Spinal cord (tissue), 10 donors: ENCODE data around the gene RTEL1. TPM values are rescaled to one million over a fixed set of nuclear protein-coding genes. Genes with fewer than 3 reads are reported as not detected.
A peak's percentile ranks its signal among the peaks of the same experiment; 100 is the strongest.

Experiments used
- DNase-seq, 6 donors: peaks; one replicate each; pipeline versions ENCODE4 v3.0.0 to v3.0.0-alpha.2; 2013 to 2015; ENCODE audit warnings: low spot score in 6 of 6, low read depth in 4 of 6
- H3K27ac ChIP-seq: one replicate; pipeline ENCODE4 v1.5.1; 2013; ENCODE audit warnings: low read depth, low read length, control low read depth
- H3K27me3 ChIP-seq: one replicate; pipeline ENCODE4 v1.6.1; 2013; ENCODE audit warnings: low read length; ENCODE audit not compliant: control insufficient read depth, insufficient read depth
- H3K36me3 ChIP-seq: one replicate; pipeline ENCODE4 v1.6.1; 2013; ENCODE audit warnings: low read length; ENCODE audit not compliant: control insufficient read depth, insufficient read depth
- H3K4me1 ChIP-seq: one replicate; pipeline ENCODE4 v1.6.1; 2013; ENCODE audit warnings: low read length; ENCODE audit not compliant: control insufficient read depth, insufficient read depth
- H3K4me3 ChIP-seq: one replicate; pipeline ENCODE4 v1.5.1; 2013; ENCODE audit warnings: low read depth, low read length, control low read depth
- H3K9me3 ChIP-seq: one replicate; pipeline ENCODE4 v1.6.1; 2013; ENCODE audit warnings: low read length; ENCODE audit not compliant: control insufficient read depth, insufficient read depth
- WGBS: methylation state at CpG from one replicate; pipeline ENCODE4 v1.1.5; 2013; ENCODE audit warnings: missing lambda C conversion rate; ENCODE audit not compliant: insufficient coverage; 5-methylcytosine and 5-hydroxymethylcytosine counted together
- polyA plus RNA-seq, 2 donors: library from polyadenylated mRNA; unstranded; fragments of 120-200 nt; gene quantifications; one replicate each; pipeline ENCODE4 v1.2.1, GENCODE V29; 2013; ENCODE audit not compliant: insufficient read length in 2 of 2
- total RNA-seq, 2 donors: library from RNA; depleted of rRNA in 1 of 2; stranded (reverse); fragments of 120-200 nt in 1 of 2; fragments of >200 nt in 1 of 2; gene quantifications; one replicate each; pipeline versions ENCODE4 v1.2.3 to v1.2.4, GENCODE V29; 2013 to 2014
- donor health status: healthy.

Gene RTEL1
- total and polyA plus RNA-seq, 4 donors = 8.1 to 29.6 (median 19.3) TPM

DNA sequence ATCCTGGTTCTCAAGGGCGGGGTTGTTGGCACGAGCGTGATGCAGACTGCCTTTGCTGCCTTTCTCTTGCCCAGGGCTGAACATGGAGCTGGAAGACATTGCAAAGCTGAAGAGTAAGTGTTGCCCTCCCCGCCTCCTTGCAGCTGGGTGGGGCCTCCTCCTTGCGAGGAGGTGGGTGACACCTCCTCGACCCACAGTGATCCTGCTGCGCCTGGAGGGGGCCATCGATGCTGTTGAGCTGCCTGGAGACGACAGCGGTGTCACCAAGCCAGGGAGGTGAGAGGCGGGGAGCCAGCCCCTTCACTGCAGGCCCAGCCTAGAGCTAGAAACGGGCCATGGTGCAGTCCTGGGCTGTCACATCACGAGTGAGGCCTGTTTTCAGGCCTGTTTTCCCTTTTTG lies 20.0 kb downstream of the RTEL1 start:
- H3K27ac ChIP-seq = no peak overlapping the region
- no peak for DNase-seq
- no peak overlapping the region for H3K4me3 ChIP-seq
- H3K9me3 ChIP-seq = no peaks in the 10 kb centered on the region
- no peaks in the 10 kb centered on the region for H3K4me1 ChIP-seq
- 89% methylated on average over 13 of the region's 13 CpGs for WGBS
- peaks cover 97% of the 10 kb centered on the region for H3K36me3 ChIP-seq
- no peaks in the 10 kb centered on the region for H3K27me3 ChIP-seq

DNA sequence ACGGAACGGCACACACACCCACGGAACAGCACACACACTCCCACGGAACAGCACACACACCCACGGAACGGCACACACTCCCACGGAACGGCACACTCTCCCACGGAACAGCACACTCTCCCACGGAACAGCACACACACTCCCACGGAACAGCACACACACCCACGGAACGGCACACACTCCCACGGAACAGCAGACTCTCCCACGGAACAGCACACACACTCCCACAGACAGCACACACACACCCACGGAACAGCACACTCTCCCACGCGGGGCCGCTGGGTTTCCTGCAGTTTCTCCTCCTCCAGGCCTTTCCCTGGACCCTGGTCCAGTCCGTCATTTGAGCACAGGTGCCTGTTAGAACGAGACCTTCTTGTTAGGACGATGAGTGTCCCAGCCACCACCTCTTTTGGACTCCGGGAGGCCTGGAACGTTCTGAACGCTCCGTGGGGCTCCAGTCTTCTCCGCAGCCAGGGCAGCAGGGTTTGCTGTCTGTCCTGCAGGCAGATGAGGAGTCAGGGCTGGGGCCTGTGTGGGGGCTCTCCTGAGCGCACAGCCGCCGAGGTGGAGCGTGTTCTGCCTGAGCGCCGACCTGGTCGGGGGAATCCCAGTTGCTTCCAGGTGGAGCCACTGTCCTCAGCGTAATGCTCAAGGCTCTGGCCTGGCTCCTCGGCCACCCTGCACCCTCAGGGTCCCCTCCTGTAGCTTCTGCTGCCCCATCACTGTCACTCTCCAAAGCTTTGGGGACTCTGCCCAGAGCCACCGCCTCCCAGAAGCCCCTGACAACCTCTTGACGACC lies 20.8 kb downstream of the RTEL1 start:
- H3K36me3 ChIP-seq = peaks cover 95% of the 10 kb centered on the region
- WGBS = 92% methylated on average over 34 of the region's 38 CpGs
- H3K4me1 ChIP-seq = no peaks in the 10 kb centered on the region
- H3K4me3 ChIP-seq = no peak overlapping the region
- no peak for DNase-seq
- H3K27me3 ChIP-seq = no peaks in the 10 kb centered on the region
- H3K27ac ChIP-seq = no peak overlapping the region
- no peaks in the 10 kb centered on the region for H3K9me3 ChIP-seq

DNA sequence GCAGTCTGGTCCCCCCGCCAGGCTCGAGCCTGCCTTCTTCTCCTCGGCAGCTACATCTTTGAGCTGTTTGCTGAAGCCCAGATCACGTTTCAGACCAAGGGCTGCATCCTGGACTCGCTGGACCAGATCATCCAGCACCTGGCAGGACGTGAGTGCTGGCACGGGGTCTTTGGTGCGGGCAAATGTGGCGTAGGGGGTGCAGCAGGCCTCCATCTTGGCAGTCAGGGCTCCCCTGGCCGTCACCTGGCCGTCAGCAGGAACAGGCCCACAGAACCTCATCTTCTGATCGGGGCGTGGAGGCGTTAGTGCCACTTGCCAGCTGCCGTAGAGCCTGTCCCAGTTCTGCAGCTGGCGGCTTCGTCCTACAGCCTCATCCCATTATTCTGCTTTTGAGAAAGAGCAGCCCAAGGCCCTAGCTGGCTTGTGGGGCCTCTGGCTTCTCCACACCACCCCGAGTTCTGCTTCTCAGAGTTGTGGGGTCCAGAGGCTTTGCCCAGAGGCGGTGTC lies 21.7 kb downstream of the RTEL1 start:
- DNase-seq = no peak
- WGBS = 90% methylated on average over 19 of the region's 19 CpGs
- peaks cover 91% of the 10 kb centered on the region for H3K36me3 ChIP-seq
- no peaks in the 10 kb centered on the region for H3K9me3 ChIP-seq
- H3K4me1 ChIP-seq = no peaks in the 10 kb centered on the region
- H3K4me3 ChIP-seq = no peak overlapping the region
- no peaks in the 10 kb centered on the region for H3K27me3 ChIP-seq
- no peak overlapping the region for H3K27ac ChIP-seq

DNA sequence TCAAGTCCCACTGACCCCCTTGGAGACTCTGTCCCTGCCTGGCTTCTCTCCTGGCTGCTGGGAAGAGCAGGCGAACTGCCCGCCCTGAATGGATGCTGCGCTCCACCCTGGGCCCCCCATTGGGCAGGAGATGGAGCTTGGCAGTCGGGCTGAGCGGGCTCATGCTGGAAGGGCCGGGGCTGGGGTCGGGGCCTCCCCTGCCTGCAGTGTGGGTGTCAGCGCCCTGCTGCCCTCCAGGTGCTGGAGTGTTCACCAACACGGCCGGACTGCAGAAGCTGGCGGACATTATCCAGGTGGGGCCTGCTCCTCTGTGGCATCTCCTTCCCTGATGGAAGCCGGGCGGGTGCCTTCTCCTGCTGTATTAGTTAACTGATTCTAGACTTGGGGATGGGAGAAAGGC lies 22.3 kb downstream of the RTEL1 start:
- WGBS = 88% methylated on average over 11 of the region's 13 CpGs
- H3K4me3 ChIP-seq = no peak overlapping the region
- no peak overlapping the region for H3K27ac ChIP-seq
- H3K27me3 ChIP-seq = no peaks in the 10 kb centered on the region
- no peak for DNase-seq
- no peaks in the 10 kb centered on the region for H3K9me3 ChIP-seq
- peaks cover 91% of the 10 kb centered on the region for H3K36me3 ChIP-seq
- no peaks in the 10 kb centered on the region for H3K4me1 ChIP-seq

DNA sequence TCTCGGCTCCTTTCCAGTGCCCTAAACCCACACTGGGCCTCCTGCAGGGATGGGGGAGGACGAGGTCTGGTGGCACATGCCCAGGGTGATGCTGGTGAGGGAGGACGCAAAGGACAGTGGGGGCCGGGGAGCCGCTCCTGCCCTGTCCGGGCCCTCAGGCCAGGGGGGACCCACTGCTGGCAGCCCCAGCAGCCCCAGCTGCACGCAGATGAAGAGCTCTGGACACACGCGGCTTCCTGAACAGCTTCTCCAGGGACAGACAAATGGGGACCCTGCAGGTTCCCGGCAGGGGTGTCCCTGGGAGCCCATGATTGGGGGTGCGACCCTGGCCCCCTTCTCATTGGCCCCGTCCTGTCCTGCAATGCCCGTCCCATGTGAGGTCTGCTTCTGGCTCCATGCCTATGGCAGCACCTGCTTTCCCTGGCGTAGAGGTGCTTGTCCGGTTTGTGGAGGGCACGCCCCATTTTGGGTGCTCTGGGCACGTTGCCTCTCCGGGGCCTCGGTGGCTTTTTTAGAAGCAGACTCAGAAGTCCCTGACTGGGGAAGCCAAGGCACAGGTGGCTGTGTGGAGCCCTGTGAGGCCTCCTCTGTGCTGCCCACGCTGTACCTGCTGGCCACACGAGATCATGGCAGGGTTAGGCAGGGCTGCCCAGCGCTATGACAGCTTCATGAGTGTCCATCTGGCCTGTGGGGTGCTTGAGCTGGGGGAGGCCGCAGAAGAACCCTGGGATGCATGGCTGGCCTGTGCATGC lies 22.9 kb downstream of the RTEL1 start:
- WGBS = 94% methylated on average over 23 of the region's 23 CpGs
- peaks cover 91% of the 10 kb centered on the region for H3K36me3 ChIP-seq
- no peak overlapping the region for H3K27ac ChIP-seq

DNA sequence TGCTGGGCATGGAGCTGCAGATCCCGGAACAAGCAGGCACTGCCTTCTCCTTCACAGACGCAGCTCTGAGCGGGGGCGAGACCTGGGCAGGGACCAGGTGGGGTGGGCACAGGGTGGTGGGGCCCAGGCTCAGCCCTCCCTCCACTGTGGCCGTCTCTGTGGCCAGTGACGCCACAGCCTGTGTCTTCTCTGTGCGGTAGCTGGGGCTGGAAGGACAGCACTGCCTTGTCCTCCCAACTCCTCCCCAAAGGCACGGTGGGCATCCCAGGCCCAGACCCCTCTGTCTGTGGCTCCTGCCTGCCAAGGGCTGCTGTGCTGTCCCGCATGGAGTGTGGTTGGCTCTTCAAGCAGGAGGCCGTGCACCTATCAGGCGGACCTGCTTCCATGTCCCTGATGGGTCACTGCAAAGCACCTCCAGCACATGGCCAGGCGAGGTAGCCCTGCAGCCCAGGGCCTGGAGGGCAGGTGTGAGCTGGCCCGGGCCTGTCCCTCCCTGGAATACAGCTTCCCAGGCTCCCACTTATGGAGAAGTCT lies 23.6 kb downstream of the RTEL1 start:
- H3K4me3 ChIP-seq = no peak overlapping the region
- H3K27ac ChIP-seq = no peak overlapping the region
- peaks cover 91% of the 10 kb centered on the region for H3K36me3 ChIP-seq
- 97% methylated on average over 11 of the region's 13 CpGs for WGBS
- no peaks in the 10 kb centered on the region for H3K9me3 ChIP-seq
- no peaks in the 10 kb centered on the region for H3K27me3 ChIP-seq
- H3K4me1 ChIP-seq = peaks cover 11% of the 10 kb centered on the region
- DNase-seq = no peak

More for the DNA sequence above, 22.9 kb downstream of the RTEL1 start:
- Histone ChIP-seq H3K4me1 (peaks cover 4% of the 10 kb centered on the region), H3K4me3 (no peak overlapping the region), H3K27me3 (no peaks in the 10 kb centered on the region), H3K9me3 (no peaks in the 10 kb centered on the region)
- no peak for DNase-seq

DNA sequence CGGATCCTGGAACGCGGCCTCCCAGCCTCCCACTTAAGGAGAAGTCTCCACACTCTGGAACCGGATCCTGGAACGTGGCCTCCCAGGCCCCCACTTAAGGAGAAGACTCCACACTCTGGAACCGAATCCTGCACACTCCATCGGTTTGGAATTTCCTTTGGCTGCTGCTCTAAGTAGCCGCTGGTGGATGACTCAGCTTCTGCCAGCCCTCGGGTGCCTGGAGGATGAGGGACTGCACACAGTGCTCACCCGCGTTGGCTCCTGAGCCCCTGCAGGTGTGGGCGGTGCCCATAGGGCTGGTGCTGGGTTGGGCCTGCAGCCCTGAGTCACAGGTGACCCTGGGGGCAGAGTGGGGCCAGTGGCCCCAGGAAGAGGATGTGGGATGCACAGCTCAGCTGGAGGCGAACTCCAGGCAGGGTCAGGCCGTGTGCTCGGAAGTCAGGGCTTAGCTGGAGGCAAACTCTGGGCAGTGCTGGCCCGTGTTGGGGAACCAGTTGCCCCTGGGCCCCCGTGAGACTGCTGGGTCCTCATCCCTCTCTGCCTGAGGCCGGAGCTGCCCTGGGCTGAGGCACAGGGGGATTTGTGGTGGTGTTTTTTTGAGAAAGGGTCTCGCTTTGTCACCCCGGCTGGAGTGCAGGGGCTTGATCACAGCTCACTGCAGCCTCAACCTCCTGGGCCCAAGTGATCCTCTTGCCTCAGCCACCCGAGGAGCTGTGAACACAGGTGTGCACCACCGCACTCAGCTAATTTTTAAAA lies 24.4 kb downstream of the RTEL1 start:
- WGBS = 90% methylated on average over 21 of the region's 22 CpGs
- H3K4me3 ChIP-seq = no peak overlapping the region
- peaks cover 91% of the 10 kb centered on the region for H3K36me3 ChIP-seq
- no peak overlapping the region for H3K27ac ChIP-seq
- no peak for DNase-seq
- peaks cover 19% of the 10 kb centered on the region for H3K4me1 ChIP-seq
- H3K9me3 ChIP-seq = no peaks in the 10 kb centered on the region
- H3K27me3 ChIP-seq = no peaks in the 10 kb centered on the region

DNA sequence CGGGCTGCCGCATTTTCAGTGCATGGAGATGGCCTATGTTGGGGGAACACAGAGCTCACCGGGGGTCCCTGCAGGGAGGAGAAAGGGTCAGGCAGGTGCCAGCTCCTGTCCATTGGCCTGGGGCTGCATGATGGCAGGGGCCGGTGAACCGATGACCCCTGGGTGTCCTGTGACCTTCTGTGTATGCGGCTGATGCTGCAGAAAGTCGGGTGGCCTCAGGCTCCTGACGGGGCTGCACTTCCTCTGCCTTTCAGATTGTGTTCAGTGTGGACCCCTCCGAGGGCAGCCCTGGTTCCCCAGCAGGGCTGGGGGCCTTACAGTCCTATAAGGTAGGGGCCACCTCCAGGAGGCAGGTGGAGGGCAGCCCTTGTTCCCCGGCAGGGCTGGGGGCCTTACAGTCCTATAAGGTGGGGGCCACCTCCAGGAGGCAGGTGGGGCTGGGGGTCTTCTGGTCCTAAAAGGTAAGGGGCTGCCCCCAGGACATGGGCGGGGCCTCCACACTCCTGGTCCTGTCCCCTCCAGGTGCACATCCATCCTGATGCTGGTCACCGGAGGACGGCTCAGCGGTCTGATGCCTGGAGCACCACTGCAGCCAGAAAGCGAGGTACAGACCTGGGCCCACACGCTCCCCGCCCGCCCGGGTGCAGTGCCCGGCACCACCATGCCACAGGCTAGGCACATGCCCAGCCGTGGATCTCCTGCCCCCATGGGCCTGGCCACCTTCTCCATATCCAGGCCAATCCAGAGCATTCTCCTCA lies 27.3 kb downstream of the RTEL1 start:
- Histone ChIP-seq H3K27ac (no peak overlapping the region), H3K36me3 (peaks cover 93% of the 10 kb centered on the region), H3K9me3 (no peaks in the 10 kb centered on the region), H3K27me3 (no peaks in the 10 kb centered on the region), H3K4me3 (no peak overlapping the region), H3K4me1 (peaks cover 26% of the 10 kb centered on the region)
- WGBS = 88% methylated on average over 20 of the region's 21 CpGs
- DNase-seq = no peak

DNA sequence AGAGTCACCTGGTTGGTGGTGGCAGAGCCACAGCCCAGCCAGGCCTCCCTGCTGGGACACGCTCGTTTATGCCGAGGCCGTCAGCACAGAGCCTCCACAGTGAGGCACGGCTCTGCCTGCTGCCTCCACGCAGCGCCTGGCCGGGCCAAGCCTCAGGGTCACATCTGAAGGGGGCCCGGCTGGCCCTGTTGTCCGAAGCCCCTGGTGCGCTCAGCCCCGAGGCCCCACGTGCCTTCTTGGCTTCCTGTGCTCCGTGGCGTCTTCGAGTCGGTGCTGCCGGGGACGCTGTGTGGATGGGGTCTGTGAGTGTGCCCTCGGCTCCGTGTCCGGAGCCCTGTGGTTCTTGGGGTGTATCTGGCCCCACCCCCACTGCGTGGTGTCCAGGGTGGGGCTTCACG lies 28.0 kb downstream of the RTEL1 start:
- 84% methylated on average over 24 of the region's 24 CpGs for WGBS
- Histone ChIP-seq H3K36me3 (peaks cover 93% of the 10 kb centered on the region), H3K27me3 (no peaks in the 10 kb centered on the region), H3K9me3 (no peaks in the 10 kb centered on the region), H3K27ac (peak overlapping the region; percentile 80), H3K4me1 (peaks cover 26% of the 10 kb centered on the region), H3K4me3 (no peak overlapping the region)
- no peak for DNase-seq
